SH-SY5Y (cell line): Measurements from ENCODE around the gene TFF2.

Source experiments
- GATA2 ChIP-seq: IDR thresholded peaks from 2 replicates; pipeline ENCODE4 v1.6.1; 2011; ENCODE audit warnings: mild to moderate bottlenecking, low read depth, low read length
- GATA3 ChIP-seq: IDR thresholded peaks from 2 replicates; pipeline ENCODE4 v1.6.1; 2011; ENCODE audit warnings: low read depth, mild to moderate bottlenecking, low read length, moderate library complexity

GRCh38 chr21:42338729-42339715, 11.8 kb downstream of the TFF2 start:
- TF ChIP-seq GATA2: no peak
- TF ChIP-seq GATA3: no peak
